H1 (cell line): ENCODE data around the gene YLPM1. TPM values are rescaled to one million over a fixed set of nuclear protein-coding genes. Genes with fewer than 3 reads are reported as not detected.
A peak's percentile ranks its signal among the peaks of the same experiment; 100 is the strongest.

ENCODE experiments used
- CTCF ChIA-PET: fragments of 300-600 bp; sonication (Branson Sonifier 250); formaldehyde crosslinking; loops from one replicate; lab custom pipeline; 2021; ENCODE audit not compliant: partially characterized antibody; lab: Charles Lee
- POLR2A ChIA-PET: fragments of 300-600 bp; sonication (Branson Sonifier 250); formaldehyde crosslinking; loops from one replicate; lab custom pipeline; 2021; ENCODE audit warnings: inconsistent platforms; ENCODE audit not compliant: partially characterized antibody; lab: Charles Lee
- DNase-seq, 2 experiments: peaks; one replicate each; pipeline versions ENCODE4 v3.0.0 to v3.0.0-alpha.2; 2010 to 2022; ENCODE audit warnings: low spot score in 2 of 2, low read depth in 1 of 2, mixed read lengths in 1 of 2
- FAIRE-seq: peaks from 2 replicates; lab custom pipeline; 2011; peaks lifted over from hg19 to GRCh38; lab: Jason Lieb, UNC
- H2AFZ ChIP-seq: 2 replicates; pipeline ENCODE4 v1.8.1; 2012; ENCODE audit warnings: low read length, inconsistent platforms
- H2AK5ac ChIP-seq: 2 replicates; pipeline ENCODE4 v1.6.1; 2013; ENCODE audit warnings: low read depth, low read length
- H2BK120ac ChIP-seq: replicated peaks from 2 replicates; pipeline ENCODE3; 2013; ENCODE audit warnings: low read depth, low read length, inconsistent platforms
- H2BK12ac ChIP-seq: 2 replicates; pipeline ENCODE4 v1.6.1; 2013; ENCODE audit warnings: low read depth, low read length
- H2BK15ac ChIP-seq: 2 replicates; pipeline ENCODE4 v1.6.1; 2013; ENCODE audit warnings: low read length
- H2BK20ac ChIP-seq: 2 replicates; pipeline ENCODE4 v1.6.1; 2013; ENCODE audit warnings: low read length
- H2BK5ac ChIP-seq: 2 replicates; pipeline ENCODE4 v1.6.1; 2013; ENCODE audit warnings: low read depth, low read length
- H3K14ac ChIP-seq: 2 replicates; pipeline ENCODE4 v1.6.1; 2013; ENCODE audit warnings: inconsistent platforms; ENCODE audit not compliant: insufficient read length
- H3K18ac ChIP-seq: 2 replicates; pipeline ENCODE4 v1.6.1; 2013; ENCODE audit warnings: low read length; ENCODE audit errors: extremely low read depth
- H3K23ac ChIP-seq: 2 replicates; pipeline ENCODE4 v1.6.1; 2013; ENCODE audit warnings: inconsistent platforms; ENCODE audit not compliant: insufficient read length
- H3K23me2 ChIP-seq: 2 replicates; pipeline ENCODE4 v1.6.1; 2013; ENCODE audit warnings: low read depth, low read length
- H3K27ac ChIP-seq: 2 replicates; pipeline ENCODE4 v1.6.1; 2011; ENCODE audit warnings: low read depth, low read length, inconsistent platforms
- H3K27me3 ChIP-seq, 4 experiments: replicated peaks in 1 of 4; 1 replicate in 1 of 4; 2 replicates in 3 of 4; pipeline versions ENCODE4 v1.6.1 to v1.8.1; 2011 to 2013; ENCODE audit warnings: low read length in 3 of 4, mild to moderate bottlenecking in 3 of 4, inconsistent platforms in 2 of 4, mixed read lengths in 2 of 4, moderate library complexity in 1 of 4; ENCODE audit not compliant: control insufficient read depth in 3 of 4, insufficient read depth in 3 of 4; ENCODE audit errors: extremely low read depth in 1 of 4
- H3K36me3 ChIP-seq, 4 experiments: 2 replicates each; pipeline versions ENCODE4 v1.6.1 to v1.8.1; 2011 to 2013; ENCODE audit warnings: mild to moderate bottlenecking in 4 of 4, low read length in 3 of 4, moderate library complexity in 2 of 4, control low read depth in 1 of 4, inconsistent platforms in 1 of 4; ENCODE audit not compliant: insufficient read depth in 4 of 4, control insufficient read depth in 2 of 4
- H3K4ac ChIP-seq: replicated peaks from 2 replicates; pipeline ENCODE3; 2013; ENCODE audit warnings: low read length, low read depth, mixed read lengths, inconsistent platforms; ENCODE audit not compliant: insufficient read length
- H3K4me1 ChIP-seq, 4 experiments: replicated peaks in 1 of 4; 1 replicate in 1 of 4; 2 replicates in 3 of 4; pipeline versions ENCODE4 v1.6.1 to v1.8.1; 2011 to 2013; ENCODE audit warnings: low read length in 3 of 4, inconsistent platforms in 2 of 4, mixed read lengths in 1 of 4; ENCODE audit not compliant: insufficient read depth in 4 of 4, control insufficient read depth in 3 of 4
- H3K4me2 ChIP-seq, 2 experiments: 2 replicates each; pipeline versions ENCODE4 v1.6.1 to v1.8.1; 2011 to 2013; ENCODE audit warnings: low read depth in 2 of 2, low read length in 2 of 2, control low read depth in 1 of 2, inconsistent platforms in 1 of 2, mild to moderate bottlenecking in 1 of 2; ENCODE audit not compliant: insufficient read depth in 1 of 2
- H3K4me3 ChIP-seq, 4 experiments: fragments of 200-600, 300-600 bp in 1 of 4; sonication (generic), shearing (Covaris generic), sonication (Bioruptor Twin) in 1 of 4; 2 replicates each; pipeline versions ENCODE4 v1.5.1 to v1.8.1; 2011 to 2016; ENCODE audit warnings: low read length in 4 of 4, low read depth in 3 of 4, control low read depth in 2 of 4, inconsistent platforms in 2 of 4, mild to moderate bottlenecking in 2 of 4, mixed read lengths in 1 of 4, moderate library complexity in 1 of 4; ENCODE audit not compliant: insufficient read depth in 2 of 4; ENCODE audit errors: extremely low read depth in 1 of 4
- H3K56ac ChIP-seq: replicated peaks from 2 replicates; pipeline ENCODE3; 2013; ENCODE audit warnings: low read depth, mild to moderate bottlenecking, mixed read lengths, low read length, inconsistent platforms; ENCODE audit not compliant: insufficient read length
- H3K79me1 ChIP-seq: 2 replicates; pipeline ENCODE4 v1.6.1; 2013; ENCODE audit warnings: low read depth, low read length, control low read depth
- H3K79me2 ChIP-seq, 2 experiments: 2 replicates each; pipeline versions ENCODE4 v1.6.1 to v1.8.1; 2012 to 2013; ENCODE audit warnings: low read length in 2 of 2, mild to moderate bottlenecking in 2 of 2, inconsistent platforms in 1 of 2; ENCODE audit not compliant: insufficient read depth in 2 of 2, control insufficient read depth in 1 of 2
- H3K9ac ChIP-seq, 4 experiments: replicated peaks in 1 of 4; 1 replicate in 1 of 4; 2 replicates in 3 of 4; pipeline versions ENCODE4 v1.6.1 to v1.8.1; 2011 to 2013; ENCODE audit warnings: low read depth in 3 of 4, low read length in 3 of 4, control low read depth in 2 of 4, mild to moderate bottlenecking in 2 of 4, moderate library complexity in 2 of 4, inconsistent platforms in 1 of 4; ENCODE audit errors: extremely low read depth in 1 of 4
- H3K9me3 ChIP-seq, 2 experiments: 2 replicates each; pipeline versions ENCODE4 v1.6.1 to v1.8.1; 2012 to 2013; ENCODE audit warnings: mild to moderate bottlenecking in 2 of 2, moderate library complexity in 2 of 2, control low read depth in 1 of 2, inconsistent platforms in 1 of 2, low read depth in 1 of 2, low read length in 1 of 2, mixed read lengths in 1 of 2; ENCODE audit not compliant: insufficient read depth in 2 of 2
- H4K20me1 ChIP-seq, 2 experiments: replicated peaks in 1 of 2; 2 replicates each; pipeline versions ENCODE3 to v1.8.1; 2011 to 2013; ENCODE audit warnings: inconsistent platforms in 2 of 2, low read length in 2 of 2, mild to moderate bottlenecking in 1 of 2; ENCODE audit not compliant: insufficient read depth in 2 of 2, control insufficient read depth in 1 of 2
- H4K5ac ChIP-seq: 2 replicates; pipeline ENCODE4 v1.6.1; 2013; ENCODE audit warnings: low read length, low read depth, mixed read lengths, inconsistent platforms; ENCODE audit not compliant: insufficient read length
- H4K8ac ChIP-seq: 2 replicates; pipeline ENCODE4 v1.8.0; 2013; ENCODE audit warnings: mild to moderate bottlenecking, moderate library complexity, low read length, inconsistent platforms; ENCODE audit not compliant: insufficient read depth; ENCODE audit errors: extremely low read depth
- H4K91ac ChIP-seq: replicated peaks from 2 replicates; pipeline ENCODE3; 2013; ENCODE audit warnings: low read length, mixed read lengths, inconsistent platforms; ENCODE audit not compliant: insufficient read length
- ASH2L ChIP-seq: fragments of 200-600, 300-600 bp; sonication (generic); IDR thresholded peaks from one replicate; pipeline ENCODE4 v1.7.1; 2017; ENCODE audit warnings: low read length
- CTCF ChIP-seq, 3 experiments: IDR thresholded peaks; 1 replicate in 2 of 3; 2 replicates in 1 of 3; pipeline versions ENCODE4 v1.5.1 to v1.6.1; 2011; ENCODE audit warnings: low read length in 3 of 3, mild to moderate bottlenecking in 3 of 3, inconsistent platforms in 2 of 3, low read depth in 1 of 3, moderate library complexity in 1 of 3; ENCODE audit not compliant: insufficient read depth in 1 of 3; ENCODE audit errors: control extremely low read depth in 1 of 3
- GABPA ChIP-seq: IDR thresholded peaks from 2 replicates; pipeline ENCODE4 v1.6.1; 2011; ENCODE audit warnings: mild to moderate bottlenecking, low read length, moderate library complexity, borderline replicate concordance; ENCODE audit not compliant: insufficient read depth
- RAD21 ChIP-seq, 2 experiments: IDR thresholded peaks in 1 of 2; conservative IDR thresholded peaks in 1 of 2; 2 replicates each; pipeline ENCODE4 v1.6.1; 2011; ENCODE audit warnings: low read depth in 2 of 2, low read length in 2 of 2, improper control_type of control experiment in 1 of 2, inconsistent platforms in 1 of 2, mild to moderate bottlenecking in 1 of 2, moderate library complexity in 1 of 2
- SUZ12 ChIP-seq: fragments of 200-600 bp; sonication (generic); IDR thresholded peaks from 2 replicates; pipeline ENCODE4 v1.6.1; 2012; ENCODE audit warnings: mild to moderate bottlenecking, inconsistent platforms, low read length, moderate library complexity, mixed read lengths
- WGBS, 2 experiments: shearing (Covaris generic) in 1 of 2; methylation state at CpG; one replicate each; pipeline versions ENCODE4 v1.1.6 to v1.1.7; 2013 to 2015; ENCODE audit warnings: low lambda C conversion rate in 2 of 2, mixed read lengths in 2 of 2, inconsistent platforms in 1 of 2, low coverage in 1 of 2, missing lambda C conversion rate in 1 of 2; ENCODE audit not compliant: insufficient replicate concordance in 2 of 2, insufficient coverage in 1 of 2, insufficient read length in 1 of 2; ENCODE audit errors: extremely low coverage in 1 of 2, missing lambda C conversion rate in 1 of 2; 5-methylcytosine and 5-hydroxymethylcytosine counted together
- polyA plus RNA-seq, 7 experiments: library from polyadenylated mRNA; depleted of rRNA in 3 of 7; stranded (reverse) in 5 of 7; unstranded in 2 of 7; fragments of >200 nt in 5 of 7; fragments of 200-250 nt in 2 of 7; gene quantifications; 1 replicate in 5 of 7; 2 replicates in 1 of 7; 4 replicates in 1 of 7; pipeline versions ENCODE4 v1.2.1 to v1.2.3, GENCODE V29; 2011 to 2013; ENCODE audit warnings: missing spikeins in 2 of 7, mixed read lengths in 2 of 7
- total RNA-seq: library from RNA; stranded (reverse); fragmentation: NEBNext Ultra II Directional; extraction: Animal tissue kit (Norgen Biotek cat#: 25700); gene quantifications from 2 replicates; pipeline ENCODE4 v1.2.1, GENCODE V29; 2021

Gene YLPM1
- total and polyA plus RNA-seq, 2 of the 8 experiments (the other 6 are each of a cell fraction or from before 2014, with no cell fraction given), result 13.5 to 71.7 TPM

GRCh38 chr14:74804219-74804825, 41.2 kb downstream of the YLPM1 start:
- peak; percentile 91 for FAIRE-seq
- 78% methylated on average over 4 of the region's 4 CpGs; no CpG with 5 or more reads in 1 of the 2 experiments for whole genome bisulfite sequencing, 2 experiments
- H3K56ac ChIP-seq, result no peak overlapping the region
- H4K91ac ChIP-seq, result no peak overlapping the region
- no peak overlapping the region for H3K4me3 ChIP-seq
- H3K27me3 ChIP-seq, result no peaks in the 10 kb centered on the region
- H2BK20ac ChIP-seq, result no peak overlapping the region
- H3K27ac ChIP-seq, result no peak overlapping the region
- no peaks in the 10 kb centered on the region for H3K23me2 ChIP-seq
- H2AFZ ChIP-seq, result no peak overlapping the region
- no peak overlapping the region for H2BK15ac ChIP-seq
- H2BK12ac ChIP-seq, result no peak overlapping the region
- no peak overlapping the region for H3K9ac ChIP-seq
- H2AK5ac ChIP-seq, result no peak overlapping the region
- H2BK5ac ChIP-seq, result no peak overlapping the region
- no peak overlapping the region for H3K4ac ChIP-seq
- no peak overlapping the region for H3K4me2 ChIP-seq
- no peak for DNase-seq
- no peak overlapping the region for H3K18ac ChIP-seq
- H3K9me3 ChIP-seq, result no peaks in the 10 kb centered on the region
- H2BK120ac ChIP-seq, result no peak overlapping the region
- H4K20me1 ChIP-seq, result peaks cover 1 to 2% of the 10 kb centered on the region in 2 experiments
- no peak overlapping the region for H4K5ac ChIP-seq
- H3K4me1 ChIP-seq, result no peaks in the 10 kb centered on the region
- CTCF ChIA-PET, result interaction anchor here (0.7 to 2.9 kb wide), 20 partner anchors 9 to 508 kb away, joined by 3 to 19 read pairs (median 4); partner anchors contain the start of gene LTBP2
- peaks cover 1% of the 10 kb centered on the region; the same call in 1 of the 2 replicates for H3K79me1 ChIP-seq
- no peak for TF ChIP-seq ASH2L
- peak; percentile 67 to 73 for TF ChIP-seq RAD21 (IDR thresholded peaks at IDR 0.05 in 1 of 2, conservative IDR thresholded peaks at IDR 0.05 in 1 of 2; ENCODE audit: low read depth in 2 of 2, low read length in 2 of 2)
- TF ChIP-seq CTCF (IDR thresholded peaks at IDR 0.05; ENCODE audit: control extremely low read depth in 1 of 3, insufficient read depth in 1 of 3, low read depth in 1 of 3, low read length in 3 of 3), result peak in 2 of 3 experiments; percentile 52 to 66; a peak in 3 of 4 replicates
- no peak for TF ChIP-seq GABPA
- TF ChIP-seq SUZ12, result no peak
- H4K8ac ChIP-seq, result no peak overlapping the region
- no peak overlapping the region for H3K14ac ChIP-seq
- no peak overlapping the region for H3K23ac ChIP-seq
- peaks cover 5 to 46% (median 13%) of the 10 kb centered on the region in 4 experiments for H3K36me3 ChIP-seq
- peaks cover 0 to 5% of the 10 kb centered on the region in 2 experiments; a peak in 1 of 4 replicates for H3K79me2 ChIP-seq
- POLR2A ChIA-PET, result no interaction called here
